ENCODE measurements around the gene PIAS4. TPM values are rescaled to one million over a fixed set of nuclear protein-coding genes. Genes with fewer than 3 reads are reported as not detected.

Gene PIAS4
- total and polyA plus RNA-seq, 9 of the 15 experiments (the other 6 are each of a cell fraction or from before 2014, with no cell fraction given): 0.27 to 34.9 (median 14.4) TPM

DNA sequence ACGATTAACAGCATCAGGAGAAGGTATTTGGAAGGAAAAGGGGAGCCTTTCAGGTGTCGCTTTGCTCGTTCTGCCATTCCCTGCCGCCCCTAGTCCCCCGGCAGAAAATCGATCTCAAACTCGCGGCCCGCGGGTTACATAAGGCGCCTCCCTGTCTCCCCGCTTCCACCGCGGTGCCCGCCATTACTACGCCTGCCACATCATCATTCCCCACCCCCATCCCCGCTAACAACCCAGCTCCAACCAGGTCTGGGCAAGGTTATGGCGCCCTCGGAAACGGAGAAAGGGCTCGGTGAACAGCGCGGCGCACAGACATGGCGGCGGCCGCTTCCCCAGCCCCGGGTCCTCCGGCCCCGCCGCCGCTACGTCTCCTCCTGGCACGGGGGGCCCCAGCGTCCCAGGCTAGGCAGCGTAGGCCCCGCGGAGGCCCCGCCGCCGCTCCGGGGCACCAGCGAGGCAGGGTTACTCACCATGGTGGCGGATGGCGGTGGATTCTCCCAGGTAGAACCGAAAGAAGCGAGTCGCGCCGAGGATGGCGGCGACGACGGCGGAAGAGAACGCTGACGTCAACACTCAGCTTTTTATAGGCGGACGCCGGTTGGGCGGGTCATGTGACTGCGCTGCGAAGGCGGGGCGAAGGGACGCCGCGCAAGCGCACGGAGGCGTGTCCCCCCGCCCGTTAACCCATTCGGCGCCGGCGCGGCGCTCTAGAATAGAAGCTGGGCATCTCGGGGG, 22.5 kb upstream of the PIAS4 start, which contains the start of gene EEF2 (continued):
- TF ChIP-seq, protein P1, sequence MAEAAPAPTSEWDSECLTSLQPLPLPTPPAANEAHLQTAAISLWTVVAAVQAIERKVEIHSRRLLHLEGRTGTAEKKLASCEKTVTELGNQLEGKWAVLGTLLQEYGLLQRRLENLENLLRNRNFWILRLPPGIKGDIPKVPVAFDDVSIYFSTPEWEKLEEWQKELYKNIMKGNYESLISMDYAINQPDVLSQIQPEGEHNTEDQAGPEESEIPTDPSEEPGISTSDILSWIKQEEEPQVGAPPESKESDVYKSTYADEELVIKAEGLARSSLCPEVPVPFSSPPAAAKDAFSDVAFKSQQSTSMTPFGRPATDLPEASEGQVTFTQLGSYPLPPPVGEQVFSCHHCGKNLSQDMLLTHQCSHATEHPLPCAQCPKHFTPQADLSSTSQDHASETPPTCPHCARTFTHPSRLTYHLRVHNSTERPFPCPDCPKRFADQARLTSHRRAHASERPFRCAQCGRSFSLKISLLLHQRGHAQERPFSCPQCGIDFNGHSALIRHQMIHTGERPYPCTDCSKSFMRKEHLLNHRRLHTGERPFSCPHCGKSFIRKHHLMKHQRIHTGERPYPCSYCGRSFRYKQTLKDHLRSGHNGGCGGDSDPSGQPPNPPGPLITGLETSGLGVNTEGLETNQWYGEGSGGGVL (CRISPR knock-in tag; IDR thresholded peaks at IDR 0.05): no peak
- TF ChIP-seq ARID1B (IDR thresholded peaks at IDR 0.05) (no peak), CHD1 (IDR thresholded peaks at IDR 0.05; ENCODE audit: low read length) (peak; percentile 91), CBFB (CRISPR knock-in tag; IDR thresholded peaks at IDR 0.05) (no peak), CHCHD3 (CRISPR knock-in tag; IDR thresholded peaks at IDR 0.05) (no peak), DIDO1 (tag; IDR thresholded peaks at IDR 0.05; ENCODE audit: low read depth) (no peak), FOXO4 (CRISPR knock-in tag; IDR thresholded peaks at IDR 0.05) (no peak), BRD9 (IDR thresholded peaks at IDR 0.05; ENCODE audit: low read depth, partially characterized antibody) (peak; percentile 98), SP2 (IDR thresholded peaks at IDR 0.05; ENCODE audit: extremely low read depth, low read depth, low read length, poor library complexity, severe bottlenecking) (no peak), IRF2 (CRISPR knock-in tag; IDR thresholded peaks at IDR 0.05) (no peak; the same call in 1 of the 2 replicates), ZNF668 (CRISPR knock-in tag; IDR thresholded peaks at IDR 0.05) (peak; percentile 43; the same call in 1 of the 2 replicates), AFF4 (CRISPR knock-in tag; IDR thresholded peaks at IDR 0.05) (peak; percentile 99)
- TF ChIP-seq, protein P2, sequence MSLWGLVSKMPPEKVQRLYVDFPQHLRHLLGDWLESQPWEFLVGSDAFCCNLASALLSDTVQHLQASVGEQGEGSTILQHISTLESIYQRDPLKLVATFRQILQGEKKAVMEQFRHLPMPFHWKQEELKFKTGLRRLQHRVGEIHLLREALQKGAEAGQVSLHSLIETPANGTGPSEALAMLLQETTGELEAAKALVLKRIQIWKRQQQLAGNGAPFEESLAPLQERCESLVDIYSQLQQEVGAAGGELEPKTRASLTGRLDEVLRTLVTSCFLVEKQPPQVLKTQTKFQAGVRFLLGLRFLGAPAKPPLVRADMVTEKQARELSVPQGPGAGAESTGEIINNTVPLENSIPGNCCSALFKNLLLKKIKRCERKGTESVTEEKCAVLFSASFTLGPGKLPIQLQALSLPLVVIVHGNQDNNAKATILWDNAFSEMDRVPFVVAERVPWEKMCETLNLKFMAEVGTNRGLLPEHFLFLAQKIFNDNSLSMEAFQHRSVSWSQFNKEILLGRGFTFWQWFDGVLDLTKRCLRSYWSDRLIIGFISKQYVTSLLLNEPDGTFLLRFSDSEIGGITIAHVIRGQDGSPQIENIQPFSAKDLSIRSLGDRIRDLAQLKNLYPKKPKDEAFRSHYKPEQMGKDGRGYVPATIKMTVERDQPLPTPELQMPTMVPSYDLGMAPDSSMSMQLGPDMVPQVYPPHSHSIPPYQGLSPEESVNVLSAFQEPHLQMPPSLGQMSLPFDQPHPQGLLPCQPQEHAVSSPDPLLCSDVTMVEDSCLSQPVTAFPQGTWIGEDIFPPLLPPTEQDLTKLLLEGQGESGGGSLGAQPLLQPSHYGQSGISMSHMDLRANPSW (CRISPR knock-in tag; IDR thresholded peaks at IDR 0.05): peak; percentile 35; the same call in 1 of the 2 replicates
- TF ChIP-seq, protein P3, sequence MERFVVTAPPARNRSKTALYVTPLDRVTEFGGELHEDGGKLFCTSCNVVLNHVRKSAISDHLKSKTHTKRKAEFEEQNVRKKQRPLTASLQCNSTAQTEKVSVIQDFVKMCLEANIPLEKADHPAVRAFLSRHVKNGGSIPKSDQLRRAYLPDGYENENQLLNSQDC (CRISPR knock-in tag; IDR thresholded peaks at IDR 0.05): peak; percentile 60; the same call in 1 of the 2 replicates
